Stimulated activated CD4-positive, alpha-beta T cell treated with anti-CD3 and anti-CD28 coated beads, Interleukin-12 subunit alpha, Interleukin-12 subunit beta, amount 100 ng/mL, for 24 hours (primary cell): ENCODE data around the gene DLL1.

ENCODE experiments used
- DNase-seq, 2 experiments: peaks; one replicate each; pipeline ENCODE4 v3.0.0-alpha.2; 2020; ENCODE audit warnings: low read depth in 2 of 2

DLL1 gene

GRCh38 chr6:170295510-170296422, 4.9 kb upstream of the DLL1 start:
- no peak for DNase-seq

- DNase-seq = no peak
Observed at GRCh38 chr6:170294813-170295509, 4.1 kb upstream of the DLL1 start.

GRCh38 chr6:170294298-170294730, 3.4 kb upstream of the DLL1 start:
- no peak for DNase-seq

GRCh38 chr6:170293341-170294231, 2.7 kb upstream of the DLL1 start:
- no peak for DNase-seq

- DNase-seq = no peak
Observed at GRCh38 chr6:170292407-170293158, 1.7 kb upstream of the DLL1 start.

- DNase-seq = no peak
Observed at GRCh38 chr6:170292111-170292406, 1.2 kb upstream of the DLL1 start.

- DNase-seq = no peak
Observed at GRCh38 chr6:170291271-170292110, 613 bp upstream of the DLL1 start.

- no peak for DNase-seq
Observed at GRCh38 chr6:170289951-170290295, 955 bp downstream of the DLL1 start.

GRCh38 chr6:170289180-170289931, 1.5 kb downstream of the DLL1 start:
- DNase-seq = no peak

- DNase-seq = no peak
Observed at GRCh38 chr6:170288852-170289179, 2.1 kb downstream of the DLL1 start.

GRCh38 chr6:170288091-170288631, 2.7 kb downstream of the DLL1 start:
- no peak for DNase-seq

- DNase-seq = no peak
Observed at GRCh38 chr6:170287371-170287876, 3.5 kb downstream of the DLL1 start.

GRCh38 chr6:170286934-170287265, 4.0 kb downstream of the DLL1 start:
- DNase-seq = no peak

GRCh38 chr6:170286246-170286933, 4.5 kb downstream of the DLL1 start:
- DNase-seq = no peak

GRCh38 chr6:170285482-170285881, 5.4 kb downstream of the DLL1 start:
- no peak for DNase-seq

GRCh38 chr6:170284866-170285469, 5.9 kb downstream of the DLL1 start:
- DNase-seq = no peak

GRCh38 chr6:170284126-170284773, 6.6 kb downstream of the DLL1 start:
- no peak for DNase-seq
